ENCODE results near the gene ZNF160. TPM values are rescaled to one million over a fixed set of nuclear protein-coding genes. Genes with fewer than 3 reads are reported as not detected.

The ZNF160 gene
- total RNA-seq, 1 donor from 2014 or later: 16.8 TPM

DNA sequence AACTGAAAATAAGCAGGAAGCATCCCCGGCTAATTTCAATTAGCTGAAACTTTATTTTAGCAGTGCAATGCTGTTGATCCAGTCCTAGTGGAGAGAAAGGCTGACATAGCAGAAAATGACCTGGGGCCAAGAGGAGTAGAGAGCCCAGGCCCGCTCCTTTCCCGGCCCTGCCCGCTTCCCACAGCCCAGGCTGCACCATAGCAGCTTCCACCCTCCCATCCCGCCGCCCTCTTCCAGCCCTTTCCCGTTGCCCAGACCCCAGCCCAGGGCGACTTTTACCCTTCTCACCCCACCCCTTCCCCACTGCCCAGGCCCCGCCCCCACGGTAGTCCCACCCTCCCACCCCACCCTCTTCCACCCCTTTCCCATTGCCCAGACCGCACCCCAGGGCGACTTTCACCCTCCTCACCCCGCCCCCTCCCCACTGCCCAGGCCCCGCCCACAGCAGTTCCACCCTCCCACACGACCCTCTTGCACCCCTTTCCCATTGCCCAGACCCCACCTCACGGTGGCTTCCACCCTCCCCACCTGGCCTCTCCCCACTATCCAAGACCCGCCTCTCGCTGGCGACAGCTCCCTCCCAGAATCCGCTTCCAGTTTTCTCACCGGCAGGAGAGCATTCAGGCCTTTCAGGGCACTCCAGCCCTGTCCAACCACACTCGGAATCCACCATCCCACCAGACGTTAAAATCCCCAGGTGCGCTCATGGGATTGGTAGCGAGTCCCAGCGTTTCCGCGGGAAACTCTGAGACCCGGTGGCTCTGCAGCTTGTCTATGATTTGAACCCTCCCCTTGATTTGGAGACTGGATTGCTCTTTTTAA lies 8.3 kb downstream of the ZNF160 start:
- Histone ChIP-seq H3K27ac (replicated peaks) (peak overlapping the region; percentile 58), H3K36me3 (peaks cover 36% of the 10 kb centered on the region), H3K4me1 (peaks cover 43% of the 10 kb centered on the region), H3K4me3 (no peak overlapping the region), H3K27me3 (ENCODE audit: low read depth) (no peaks in the 10 kb centered on the region), H3K9me3 (replicated peaks) (no peaks in the 10 kb centered on the region)
- intact Hi-C loops (cut with micrococcal nuclease): no loop called here
- TF ChIP-seq, protein P1, sequence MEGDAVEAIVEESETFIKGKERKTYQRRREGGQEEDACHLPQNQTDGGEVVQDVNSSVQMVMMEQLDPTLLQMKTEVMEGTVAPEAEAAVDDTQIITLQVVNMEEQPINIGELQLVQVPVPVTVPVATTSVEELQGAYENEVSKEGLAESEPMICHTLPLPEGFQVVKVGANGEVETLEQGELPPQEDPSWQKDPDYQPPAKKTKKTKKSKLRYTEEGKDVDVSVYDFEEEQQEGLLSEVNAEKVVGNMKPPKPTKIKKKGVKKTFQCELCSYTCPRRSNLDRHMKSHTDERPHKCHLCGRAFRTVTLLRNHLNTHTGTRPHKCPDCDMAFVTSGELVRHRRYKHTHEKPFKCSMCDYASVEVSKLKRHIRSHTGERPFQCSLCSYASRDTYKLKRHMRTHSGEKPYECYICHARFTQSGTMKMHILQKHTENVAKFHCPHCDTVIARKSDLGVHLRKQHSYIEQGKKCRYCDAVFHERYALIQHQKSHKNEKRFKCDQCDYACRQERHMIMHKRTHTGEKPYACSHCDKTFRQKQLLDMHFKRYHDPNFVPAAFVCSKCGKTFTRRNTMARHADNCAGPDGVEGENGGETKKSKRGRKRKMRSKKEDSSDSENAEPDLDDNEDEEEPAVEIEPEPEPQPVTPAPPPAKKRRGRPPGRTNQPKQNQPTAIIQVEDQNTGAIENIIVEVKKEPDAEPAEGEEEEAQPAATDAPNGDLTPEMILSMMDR (IDR thresholded peaks at IDR 0.05; ENCODE audit: borderline replicate concordance): no peak
- DNase-seq: no peak

DNA sequence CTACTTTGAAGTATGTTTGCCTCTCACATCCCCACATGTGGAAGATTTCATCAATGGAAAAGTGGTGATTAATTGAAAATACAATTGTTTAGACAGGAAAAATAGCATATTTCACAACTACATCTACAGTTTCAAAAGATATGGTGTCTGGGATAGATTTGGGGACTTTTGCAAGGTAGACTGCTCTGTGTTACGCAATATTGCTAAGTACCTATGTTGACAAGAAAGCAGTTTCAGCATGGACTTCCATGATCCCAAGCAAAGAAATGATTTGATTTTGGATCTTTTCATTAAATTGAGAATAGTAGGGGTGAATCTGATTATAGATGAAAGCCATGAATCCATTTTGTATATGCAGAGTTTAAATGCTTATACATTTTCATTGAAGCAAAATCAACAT lies 10.5 kb downstream of the ZNF160 start:
- peaks cover 39% of the 10 kb centered on the region for H3K4me1 ChIP-seq
- no peak overlapping the region for H3K27ac ChIP-seq (replicated peaks)
- DNase-seq: no peak
- TF ChIP-seq, protein P1 (IDR thresholded peaks at IDR 0.05; ENCODE audit: borderline replicate concordance): no peak
- H3K9me3 ChIP-seq (replicated peaks): no peaks in the 10 kb centered on the region
- H3K36me3 ChIP-seq: peaks cover 44% of the 10 kb centered on the region
- no peaks in the 10 kb centered on the region for H3K27me3 ChIP-seq (ENCODE audit: low read depth)
- intact Hi-C loops (cut with micrococcal nuclease): no loop called here
- H3K4me3 ChIP-seq: no peak overlapping the region

GRCh38 chr19:53091413-53092254 lies 11.6 kb downstream of the ZNF160 start:
- H3K4me3 ChIP-seq: no peak overlapping the region
- TF ChIP-seq, protein P1 (IDR thresholded peaks at IDR 0.05; ENCODE audit: borderline replicate concordance): no peak
- peaks cover 45% of the 10 kb centered on the region for H3K4me1 ChIP-seq
- intact Hi-C loops (cut with micrococcal nuclease): no loop called here
- H3K27me3 ChIP-seq (ENCODE audit: low read depth): no peaks in the 10 kb centered on the region
- H3K9me3 ChIP-seq (replicated peaks): no peaks in the 10 kb centered on the region
- no peak for DNase-seq
- no peak overlapping the region for H3K27ac ChIP-seq (replicated peaks)
- H3K36me3 ChIP-seq: peaks cover 42% of the 10 kb centered on the region

- intact Hi-C loops (cut with micrococcal nuclease): no loop called here
- Histone ChIP-seq H3K4me1 (peaks cover 31% of the 10 kb centered on the region), H3K9me3 (replicated peaks) (no peaks in the 10 kb centered on the region), H3K36me3 (peaks cover 77% of the 10 kb centered on the region), H3K27ac (replicated peaks) (peak overlapping the region; percentile 86), H3K4me3 (no peak overlapping the region), H3K27me3 (ENCODE audit: low read depth) (no peaks in the 10 kb centered on the region)
- TF ChIP-seq, protein P1 (IDR thresholded peaks at IDR 0.05; ENCODE audit: borderline replicate concordance): no peak
- DNase-seq: no peak
These were observed 15.1 kb downstream of the ZNF160 start for GRCh38 chr19:53088091-53088490.

DNA sequence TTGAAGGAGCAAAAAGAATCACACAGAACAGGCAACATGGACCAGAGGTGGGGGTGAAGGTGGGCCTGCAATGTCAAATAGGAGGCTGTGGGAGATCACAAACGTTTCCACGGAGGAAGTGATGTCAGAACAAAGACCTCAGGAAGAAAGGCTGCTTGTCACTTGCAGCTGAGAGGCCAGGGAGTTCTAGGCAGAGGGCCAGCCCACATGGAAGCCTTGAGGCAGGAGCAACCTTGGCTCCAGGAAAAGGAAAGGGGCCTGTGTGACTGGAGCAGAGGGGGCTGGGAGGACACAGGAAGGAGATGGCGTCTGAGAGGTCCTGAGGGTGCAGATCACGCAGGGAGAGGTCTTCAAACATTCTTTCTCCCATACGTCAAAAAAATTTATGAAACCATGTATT lies 16.3 kb downstream of the ZNF160 start:
- Histone ChIP-seq H3K9me3 (replicated peaks) (peaks cover under 1% of the 10 kb centered on the region), H3K27me3 (ENCODE audit: low read depth) (no peaks in the 10 kb centered on the region), H3K4me1 (peaks cover 31% of the 10 kb centered on the region), H3K27ac (replicated peaks) (peak overlapping the region; percentile 86), H3K4me3 (no peak overlapping the region), H3K36me3 (peaks cover 81% of the 10 kb centered on the region)
- intact Hi-C loops (cut with micrococcal nuclease): no loop called here
- TF ChIP-seq, protein P1 (IDR thresholded peaks at IDR 0.05; ENCODE audit: borderline replicate concordance): no peak
- peak; percentile 66 for DNase-seq

All from left ventricle myocardium inferior (tissue), 1 donor.